Esophagus squamous epithelium (tissue), 5 donors: ENCODE measurements around the gene MYL5. TPM values are rescaled to one million over a fixed set of nuclear protein-coding genes. Genes with fewer than 3 reads are reported as not detected.

ENCODE experiments used
- DNase-seq: peaks from one replicate; lab custom pipeline; 2025; lab: John Stamatoyannopoulos, UW
- H3K27ac ChIP-seq, 4 donors: fragments of 200-600 bp; sonication (generic); one replicate each; pipeline ENCODE4 v1.5.1; 2016 to 2019; ENCODE audit warnings: mild to moderate bottlenecking in 1 of 4
- H3K27me3 ChIP-seq, 4 donors: fragments of 200-600 bp; sonication (generic); 1 replicate in 3 of 4; 2 replicates in 1 of 4; pipeline versions ENCODE4 v1.5.1 to v1.6.0; 2017 to 2021; ENCODE audit warnings: antibody characterized with exemption in 1 of 4
- H3K36me3 ChIP-seq, 3 donors: fragments of 200-600 bp; sonication (generic); one replicate each; pipeline ENCODE4 v1.5.1; 2016 to 2019
- H3K4me1 ChIP-seq, 3 donors: fragments of 200-600 bp; sonication (generic); one replicate each; pipeline ENCODE4 v1.5.1; 2017 to 2019
- H3K4me3 ChIP-seq, 4 donors: fragments of 200-600 bp; sonication (generic); 1 replicate in 3 of 4; 2 replicates in 1 of 4; pipeline ENCODE4 v1.5.1; 2016 to 2019; ENCODE audit warnings: mild to moderate bottlenecking in 2 of 4, moderate library complexity in 1 of 4
- H3K9me3 ChIP-seq, 3 donors: fragments of 200-600 bp; sonication (generic); one replicate each; pipeline ENCODE4 v1.5.1; 2016 to 2019
- CTCF ChIP-seq, 6 experiments: fragments of 450-650 bp in 4 of 6; fragments of 200-600 bp in 2 of 6; sonication (generic) in 2 of 6; IDR thresholded peaks; one replicate each; pipeline ENCODE4 v1.5.1; 2016 to 2019; ENCODE audit warnings: antibody characterized with exemption in 6 of 6, mild to moderate bottlenecking in 4 of 6, moderate library complexity in 4 of 6
- POLR2A ChIP-seq, 4 donors: fragments of 450-650 bp; IDR thresholded peaks; one replicate each; pipeline ENCODE4 v1.6.1; 2017; ENCODE audit warnings: antibody characterized with exemption in 4 of 4, mild to moderate bottlenecking in 4 of 4, moderate library complexity in 3 of 4
- WGBS, 2 donors: methylation state at CpG; one replicate each; pipeline ENCODE4 v1.1.5; 2018; 5-methylcytosine and 5-hydroxymethylcytosine counted together
- intact Hi-C: fragments of 100-400 bp; cut with DNase I; formaldehyde crosslinking; loops from one replicate; pipeline ENCODE4 v1.15.0; 2022
- total RNA-seq, 4 donors: library from RNA; depleted of rRNA; stranded (reverse); fragments of >200 nt; gene quantifications; one replicate each; pipeline ENCODE4 v1.1.0, GENCODE V29; 2016
- donor health status: DM: yes; HTN: yes; CAD: no.

Gene MYL5
- total RNA-seq, 4 donors from 2014 or later, result 7.2 to 19.5 (median 12.8) TPM

DNA sequence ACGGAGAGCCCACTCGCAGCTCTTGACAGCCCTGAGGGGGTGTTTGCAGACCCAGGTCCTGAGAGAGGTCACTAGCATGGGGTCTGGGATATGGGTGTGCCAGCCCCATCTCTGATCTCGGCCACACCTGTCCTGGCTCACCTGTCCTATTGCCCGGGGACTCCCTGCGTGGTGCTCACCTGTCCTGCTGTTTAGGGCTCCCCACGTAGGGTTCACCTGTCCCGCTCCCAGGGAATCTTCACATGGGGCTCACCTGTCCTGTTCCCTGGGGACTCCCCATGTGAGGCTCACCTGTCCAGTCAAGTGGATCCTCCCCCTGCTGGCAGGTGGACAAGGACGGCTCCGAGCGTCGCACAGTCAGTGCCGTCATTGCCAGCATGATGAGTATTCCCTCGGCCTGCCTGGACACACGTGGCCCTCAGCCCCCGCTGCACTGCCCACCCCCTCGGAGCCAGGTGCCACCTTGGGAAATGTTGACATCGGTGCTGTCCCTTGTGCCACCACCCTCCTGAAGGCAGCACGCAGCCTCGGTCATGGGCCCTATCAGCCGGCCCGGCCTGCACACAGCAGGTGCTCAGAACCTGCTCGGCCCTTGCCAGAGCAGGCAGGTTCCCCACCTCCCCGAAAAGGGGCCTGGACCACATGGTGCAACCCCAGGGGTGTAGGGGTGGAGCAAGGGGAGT is 8.3 kb downstream of the MYL5 start:
- no peaks in the 10 kb centered on the region for H3K9me3 ChIP-seq
- DNase-seq, result no peak
- H3K4me1 ChIP-seq, result peaks cover 35 to 75% (median 42%) of the 10 kb centered on the region in 3 donors
- intact Hi-C loops, result no loop called here
- no peaks in the 10 kb centered on the region for H3K27me3 ChIP-seq
- 40 to 51% methylated on average over 4 to 7 of the region's 23 CpGs for WGBS, 2 donors
- TF ChIP-seq CTCF (IDR thresholded peaks at IDR 0.05), result no peak
- no peak for TF ChIP-seq POLR2A (IDR thresholded peaks at IDR 0.05)
- H3K36me3 ChIP-seq, result no peaks in the 10 kb centered on the region
- peak overlapping the region in 1 of 4 donors; percentile 56 for H3K27ac ChIP-seq
- peak overlapping the region in 2 of 4 donors; percentile 33 to 34 for H3K4me3 ChIP-seq

- intact Hi-C loops, result no loop called here
- Histone ChIP-seq H3K9me3 (no peaks in the 10 kb centered on the region), H3K36me3 (no peaks in the 10 kb centered on the region), H3K27ac (peak overlapping the region in 1 of 4 donors; percentile 9), H3K27me3 (no peaks in the 10 kb centered on the region), H3K4me3 (no peak overlapping the region), H3K4me1 (peaks cover 41 to 75% (median 48%) of the 10 kb centered on the region in 3 donors)
- WGBS, 2 donors, result 60% methylated on average over 1 of the region's 25 CpGs; no CpG with 5 or more reads in 1 of the 2 donors
- no peak for DNase-seq
- TF ChIP-seq CTCF (IDR thresholded peaks at IDR 0.05), result no peak
- TF ChIP-seq POLR2A (IDR thresholded peaks at IDR 0.05), result no peak
These were observed 9.0 kb downstream of the MYL5 start for GRCh38 chr4:683247-683897.

DNA sequence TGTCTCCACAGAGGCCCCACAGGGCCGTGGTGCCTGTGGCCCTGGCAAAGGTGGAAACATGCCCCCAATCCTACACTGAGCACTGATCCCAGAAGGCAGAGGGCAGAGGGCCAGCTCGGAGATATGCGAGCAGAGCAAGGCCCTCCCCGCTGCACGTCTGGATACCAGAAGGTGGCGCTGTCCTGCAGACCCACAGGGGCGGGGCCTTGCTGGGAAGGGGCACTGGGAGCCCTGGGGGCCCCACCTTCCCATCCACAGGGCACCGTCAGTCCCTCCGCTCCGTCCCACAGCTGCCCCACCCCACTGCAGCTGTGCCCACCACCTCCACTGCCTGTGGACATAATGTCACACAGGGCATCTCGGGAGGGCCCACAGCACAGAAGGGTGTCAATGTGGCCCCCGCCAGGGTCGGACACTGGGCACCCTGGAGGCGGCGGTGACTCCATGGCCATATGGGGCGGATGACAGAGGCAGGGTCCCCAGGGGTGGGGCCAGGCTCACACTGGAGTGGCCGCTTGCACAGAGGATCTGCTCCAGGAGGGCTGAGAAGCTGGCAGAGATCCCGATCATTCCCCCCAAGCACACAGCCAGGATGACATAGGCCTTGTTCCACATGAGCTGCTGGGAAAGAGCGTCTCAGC is 9.8 kb downstream of the MYL5 start:
- H3K27me3 ChIP-seq, result no peaks in the 10 kb centered on the region
- H3K36me3 ChIP-seq, result no peaks in the 10 kb centered on the region
- no peaks in the 10 kb centered on the region for H3K9me3 ChIP-seq
- H3K4me3 ChIP-seq, result no peak overlapping the region
- intact Hi-C loops, result no loop called here
- no peak for DNase-seq
- 12 to 80% methylated on average over 1 to 6 of the region's 19 CpGs for WGBS, 2 donors
- H3K4me1 ChIP-seq, result peaks cover 46 to 76% (median 55%) of the 10 kb centered on the region in 3 donors
- TF ChIP-seq POLR2A (IDR thresholded peaks at IDR 0.05) (no peak), CTCF (IDR thresholded peaks at IDR 0.05) (peak; percentile 14 to 81 (median 63))
- no peak overlapping the region for H3K27ac ChIP-seq

GRCh38 chr4:684623-685327 is 10.4 kb downstream of the MYL5 start:
- no peak for TF ChIP-seq POLR2A (IDR thresholded peaks at IDR 0.05)
- TF ChIP-seq CTCF (IDR thresholded peaks at IDR 0.05), result no peak
- Histone ChIP-seq H3K36me3 (no peaks in the 10 kb centered on the region), H3K4me1 (peaks cover 52 to 83% (median 62%) of the 10 kb centered on the region in 3 donors), H3K9me3 (no peaks in the 10 kb centered on the region), H3K27me3 (no peaks in the 10 kb centered on the region), H3K4me3 (no peak overlapping the region), H3K27ac (no peak overlapping the region)
- intact Hi-C loops, result no loop called here
- no peak for DNase-seq
- WGBS, 2 donors, result 60 to 76% methylated on average over 1 to 6 of the region's 21 CpGs
